Central memory CD4-positive, alpha-beta T cell (primary cell): ENCODE measurements around the gene NT5C3A.
"Not testable (repeated sequence)": the region's sequence is repeated elsewhere in the genome, so short reads cannot be mapped to it uniquely, and the experiment has no call there.

ENCODE experiments used
- DNase-seq: peaks from one replicate; pipeline ENCODE4 v3.0.0; 2022

NT5C3A gene

DNA sequence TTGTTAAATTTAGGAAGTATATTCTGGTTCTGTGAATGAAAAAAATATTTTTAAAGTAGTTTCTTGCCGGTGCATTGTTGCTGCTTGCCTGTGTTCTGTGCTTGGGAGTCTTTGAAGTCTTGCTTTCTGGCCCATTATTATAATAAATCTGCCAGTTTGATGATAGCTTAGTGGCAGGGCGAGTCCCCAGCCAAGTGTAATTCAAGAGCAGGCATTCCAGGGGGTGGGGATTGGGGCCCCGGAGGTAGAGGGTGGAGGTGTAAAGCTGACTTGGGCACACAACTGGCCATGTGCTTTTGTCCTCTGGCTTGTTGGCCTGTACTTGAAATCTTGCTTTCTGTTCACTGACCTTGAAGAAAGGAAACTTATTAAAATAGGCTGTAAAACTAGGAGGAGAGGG, 90.6 kb downstream of the NT5C3A start:
- not testable (repeated sequence) for DNase-seq

DNA sequence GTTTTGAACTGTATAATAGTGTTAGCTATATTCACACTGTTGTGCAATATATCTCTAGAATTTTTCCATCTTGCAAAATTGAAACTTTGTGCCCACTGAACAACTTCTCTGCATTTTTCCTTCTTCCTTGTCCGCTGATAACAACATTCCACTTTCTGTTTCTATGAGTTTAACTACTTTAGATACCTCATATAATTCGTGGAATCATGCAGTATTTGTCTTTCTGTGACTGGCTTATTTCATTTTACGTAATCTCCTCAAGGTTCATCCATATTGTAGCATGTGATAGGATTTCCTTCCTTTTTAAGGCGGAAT, 95.4 kb downstream of the NT5C3A start:
- not testable (repeated sequence) for DNase-seq

DNA sequence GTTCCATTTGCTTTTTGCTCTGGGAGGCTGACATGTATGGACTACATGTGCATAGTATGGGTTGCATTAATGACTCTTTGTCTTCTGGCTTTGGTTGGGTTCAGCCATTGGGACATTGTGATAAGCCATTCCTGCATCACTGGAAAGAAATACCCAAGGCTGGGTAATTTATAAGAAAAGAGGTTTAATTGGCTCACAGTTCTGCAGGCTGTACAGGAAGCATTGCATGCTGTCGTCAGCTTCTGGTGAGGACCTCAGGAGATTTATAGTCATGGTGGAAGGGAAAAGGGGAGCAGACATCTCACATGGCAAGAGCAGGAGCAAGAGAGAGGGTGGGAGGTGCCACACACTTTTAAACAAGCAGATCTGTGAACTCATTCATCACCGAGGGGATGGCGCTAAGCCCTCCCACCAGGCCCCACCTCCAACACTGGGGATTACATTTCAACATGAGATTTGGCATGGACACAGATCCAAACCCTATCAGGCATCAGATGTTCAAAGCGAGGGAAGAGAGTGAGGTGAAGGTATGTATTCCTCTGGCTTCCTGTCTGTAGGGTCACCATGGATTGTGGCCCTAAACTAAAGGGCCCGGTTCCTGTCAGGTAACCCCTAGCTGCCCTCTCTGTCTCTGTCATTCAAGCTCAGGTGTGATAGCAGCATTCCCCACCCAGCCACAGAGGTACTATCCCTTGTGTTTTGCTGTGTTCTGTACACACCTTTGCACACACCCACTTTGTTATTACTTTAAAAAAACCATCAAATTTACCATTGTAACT, 95.9 kb downstream of the NT5C3A start:
- DNase-seq: not testable (repeated sequence)

DNA sequence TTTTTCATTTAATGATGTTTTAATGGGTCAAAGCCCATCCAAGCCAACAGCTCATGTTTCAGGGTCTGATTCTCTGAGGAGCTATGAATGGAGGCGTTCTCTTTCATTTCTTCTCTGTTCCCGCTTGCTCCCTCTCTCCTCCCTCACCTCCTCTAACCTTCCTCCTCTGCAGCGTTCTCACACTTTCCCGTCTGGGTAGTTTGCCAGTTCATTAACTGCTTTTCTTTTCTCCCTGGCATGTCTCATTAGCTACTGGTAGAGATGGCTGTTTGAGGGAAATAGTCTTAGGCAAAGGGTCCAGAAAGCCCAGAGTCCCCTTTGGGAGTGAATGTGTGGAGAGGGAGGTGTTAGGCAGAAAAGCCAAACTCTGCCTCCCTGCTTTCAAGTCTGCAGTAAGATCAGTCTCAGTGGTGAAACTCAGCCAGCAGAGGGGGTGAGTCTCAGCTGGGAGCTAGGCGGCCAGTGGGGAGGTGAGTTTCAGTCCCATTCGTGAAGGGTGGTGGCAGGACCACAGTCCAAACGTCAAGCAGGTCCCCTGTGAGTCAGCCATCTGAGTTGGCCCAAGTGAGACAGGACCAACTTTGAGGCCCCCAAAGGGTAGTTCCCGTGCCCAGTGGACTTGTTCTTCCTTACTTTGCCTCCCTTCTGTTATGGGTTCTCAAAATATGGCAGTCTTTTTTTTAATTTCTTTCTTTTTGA, 98.0 kb downstream of the NT5C3A start:
- DNase-seq: not testable (repeated sequence)
